H54 (cell line): ENCODE data around the gene TMEM91.
A peak's percentile ranks its signal among the peaks of the same experiment; 100 is the strongest.
"Not testable (repeated sequence)": the region's sequence is repeated elsewhere in the genome, so short reads cannot be mapped to it uniquely, and the experiment has no call there.

Experiments
- DNase-seq: peaks from one replicate; pipeline ENCODE4 v3.0.0; 2011; ENCODE audit warnings: low spot score, mixed read lengths; ENCODE audit not compliant: insufficient read length
- FAIRE-seq: peaks from 3 replicates; lab custom pipeline; 2011; peaks lifted over from hg19 to GRCh38; lab: Jason Lieb, UNC
- POLR2A ChIP-seq: IDR thresholded peaks from 2 replicates; pipeline ENCODE4 v1.6.1; 2011; ENCODE audit warnings: low read depth, mild to moderate bottlenecking, low read length

The TMEM91 gene

GRCh38 chr19:41377977-41378709, 1.8 kb downstream of the TMEM91 start:
- DNase-seq (no peak), FAIRE-seq (no peak)
- no peak for TF ChIP-seq POLR2A

- FAIRE-seq, DNase-seq: not testable (repeated sequence)
Measured at GRCh38 chr19:41381536-41381935, 5.2 kb downstream of the TMEM91 start.

- DNase-seq, result no peak
- TF ChIP-seq POLR2A, result no peak
- FAIRE-seq, result no peak
Measured at GRCh38 chr19:41384351-41384750, 8.0 kb downstream of the TMEM91 start.

GRCh38 chr19:41386442-41386841, 10.1 kb downstream of the TMEM91 start:
- FAIRE-seq (no peak), DNase-seq (no peak)
- TF ChIP-seq POLR2A, result no peak

- DNase-seq (no peak), FAIRE-seq (no peak)
- TF ChIP-seq POLR2A, result no peak
Measured at GRCh38 chr19:41391618-41392017, 15.3 kb downstream of the TMEM91 start.

GRCh38 chr19:41392775-41393174, 16.4 kb downstream of the TMEM91 start:
- TF ChIP-seq POLR2A, result no peak
- no peak for DNase-seq
- FAIRE-seq, result no peak

GRCh38 chr19:41395355-41395754, 19.0 kb downstream of the TMEM91 start:
- no peak for FAIRE-seq
- no peak for DNase-seq
- TF ChIP-seq POLR2A, result no peak

- DNase-seq (peak; percentile 98), FAIRE-seq (peak; percentile 93)
- TF ChIP-seq POLR2A, result peak; percentile 77
Measured at GRCh38 chr19:41397086-41398049, 21.0 kb downstream of the TMEM91 start, which contains the start of the genes BCKDHA and EXOSC5. Gene BCKDHA, plus strand, starts transcription at chr19:41397818. Its CDS starts 10 bp downstream, at chr19:41397828. Gene EXOSC5, minus strand, starts transcription at chr19:41397359. Its CDS starts 31 bp downstream, at chr19:41397328.

- TF ChIP-seq POLR2A, result no peak
- FAIRE-seq (no peak), DNase-seq (no peak)
Measured at GRCh38 chr19:41398050-41398418, 21.7 kb downstream of the TMEM91 start.

- FAIRE-seq (no peak), DNase-seq (no peak)
- no peak for TF ChIP-seq POLR2A
Measured at GRCh38 chr19:41398598-41398997, 22.3 kb downstream of the TMEM91 start.

GRCh38 chr19:41399091-41399490, 22.8 kb downstream of the TMEM91 start:
- FAIRE-seq (no peak), DNase-seq (no peak)
- no peak for TF ChIP-seq POLR2A

GRCh38 chr19:41399525-41399924, 23.2 kb downstream of the TMEM91 start:
- no peak for TF ChIP-seq POLR2A
- FAIRE-seq, result no peak
- DNase-seq, result no peak

GRCh38 chr19:41401483-41401882, 25.1 kb downstream of the TMEM91 start:
- FAIRE-seq (no peak), DNase-seq (no peak)
- no peak for TF ChIP-seq POLR2A

GRCh38 chr19:41402010-41402409, 25.7 kb downstream of the TMEM91 start:
- DNase-seq (no peak), FAIRE-seq (no peak)
- no peak for TF ChIP-seq POLR2A
